Stimulated activated naive CD4-positive, alpha-beta T cell treated with Interleukin-2 at 50 U/mL for 16 hours (primary cell): ENCODE data around the gene GID4.
"Not testable (repeated sequence)": the region's sequence is repeated elsewhere in the genome, so short reads cannot be mapped to it uniquely, and the experiment has no call there.

ENCODE experiments used
- DNase-seq: peaks from one replicate; lab custom pipeline; 2025; lab: John Stamatoyannopoulos, UW

The GID4 gene

GRCh38 chr17:18038861-18039534, at the start of gene GID4, which contains the start of gene ATPAF2:
TSS of gene GID4 (plus strand) at chr17:18039408. CDS start at chr17:18039465, 57 bp downstream.
TSS of gene ATPAF2 (minus strand) at chr17:18039168. CDS start at chr17:18039013, 155 bp downstream.
- peak; percentile 99 for DNase-seq

GRCh38 chr17:17989618-17990017, 49.6 kb upstream of the GID4 start:
- no peak for DNase-seq

- no peak for DNase-seq
Measured at GRCh38 chr17:17990282-17990681, 48.9 kb upstream of the GID4 start.

- no peak for DNase-seq
Measured at GRCh38 chr17:17993366-17993765, 45.8 kb upstream of the GID4 start.

- no peak for DNase-seq
Measured at GRCh38 chr17:17993852-17994251, 45.4 kb upstream of the GID4 start.

GRCh38 chr17:17994271-17995069, 44.7 kb upstream of the GID4 start:
- DNase-seq = no peak

GRCh38 chr17:17995887-17996286, 43.3 kb upstream of the GID4 start:
- not testable (repeated sequence) for DNase-seq

- no peak for DNase-seq
Measured at GRCh38 chr17:17998934-17999333, 40.3 kb upstream of the GID4 start.

GRCh38 chr17:17999364-18000029, 39.7 kb upstream of the GID4 start:
- no peak for DNase-seq

GRCh38 chr17:18000030-18000408, 39.2 kb upstream of the GID4 start:
- DNase-seq = no peak

- DNase-seq = no peak
Measured at GRCh38 chr17:18002171-18002570, 37.0 kb upstream of the GID4 start.

- DNase-seq = no peak
Measured at GRCh38 chr17:18004345-18004744, 34.9 kb upstream of the GID4 start.

- DNase-seq = no peak
Measured at GRCh38 chr17:18004884-18005305, 34.3 kb upstream of the GID4 start.

GRCh38 chr17:18005496-18005895, 33.7 kb upstream of the GID4 start:
- no peak for DNase-seq

GRCh38 chr17:18006495-18007239, 32.5 kb upstream of the GID4 start:
- no peak for DNase-seq

GRCh38 chr17:18008496-18009268, 30.5 kb upstream of the GID4 start:
- DNase-seq = no peak

- DNase-seq = no peak
Measured at GRCh38 chr17:18009609-18010420, 29.4 kb upstream of the GID4 start.

GRCh38 chr17:18011286-18011685, 27.9 kb upstream of the GID4 start:
- DNase-seq = no peak

GRCh38 chr17:18014006-18014405, 25.2 kb upstream of the GID4 start:
- DNase-seq = no peak

- no peak for DNase-seq
Measured at GRCh38 chr17:18015593-18015992, 23.6 kb upstream of the GID4 start.
